ENCODE results near the gene MSL3B.

MSL3B gene

DNA sequence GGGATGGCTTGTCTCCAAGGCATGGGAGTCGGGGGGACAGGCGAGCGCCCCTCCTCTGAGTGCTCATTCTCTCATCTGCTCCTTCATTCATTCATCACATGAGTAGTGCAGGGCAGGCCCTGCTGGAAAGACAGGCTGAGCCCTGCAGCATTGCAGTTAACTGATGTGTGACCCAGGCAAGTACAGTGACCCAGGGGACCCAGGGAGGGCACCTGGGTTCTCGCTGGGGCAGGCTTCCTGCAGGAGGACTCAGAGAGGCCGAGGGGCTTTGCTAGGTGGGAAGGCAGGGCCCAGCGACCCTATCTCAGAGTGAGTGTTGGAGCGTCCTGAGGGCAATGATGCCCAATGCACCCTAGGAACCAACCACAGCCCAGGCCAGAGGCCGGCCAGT is 44.5 kb downstream of the MSL3B start:
- no peak overlapping the region for H3K4me3 Mint-ChIP-seq
- no peaks in the 10 kb centered on the region for H3K4me1 Mint-ChIP-seq

DNA sequence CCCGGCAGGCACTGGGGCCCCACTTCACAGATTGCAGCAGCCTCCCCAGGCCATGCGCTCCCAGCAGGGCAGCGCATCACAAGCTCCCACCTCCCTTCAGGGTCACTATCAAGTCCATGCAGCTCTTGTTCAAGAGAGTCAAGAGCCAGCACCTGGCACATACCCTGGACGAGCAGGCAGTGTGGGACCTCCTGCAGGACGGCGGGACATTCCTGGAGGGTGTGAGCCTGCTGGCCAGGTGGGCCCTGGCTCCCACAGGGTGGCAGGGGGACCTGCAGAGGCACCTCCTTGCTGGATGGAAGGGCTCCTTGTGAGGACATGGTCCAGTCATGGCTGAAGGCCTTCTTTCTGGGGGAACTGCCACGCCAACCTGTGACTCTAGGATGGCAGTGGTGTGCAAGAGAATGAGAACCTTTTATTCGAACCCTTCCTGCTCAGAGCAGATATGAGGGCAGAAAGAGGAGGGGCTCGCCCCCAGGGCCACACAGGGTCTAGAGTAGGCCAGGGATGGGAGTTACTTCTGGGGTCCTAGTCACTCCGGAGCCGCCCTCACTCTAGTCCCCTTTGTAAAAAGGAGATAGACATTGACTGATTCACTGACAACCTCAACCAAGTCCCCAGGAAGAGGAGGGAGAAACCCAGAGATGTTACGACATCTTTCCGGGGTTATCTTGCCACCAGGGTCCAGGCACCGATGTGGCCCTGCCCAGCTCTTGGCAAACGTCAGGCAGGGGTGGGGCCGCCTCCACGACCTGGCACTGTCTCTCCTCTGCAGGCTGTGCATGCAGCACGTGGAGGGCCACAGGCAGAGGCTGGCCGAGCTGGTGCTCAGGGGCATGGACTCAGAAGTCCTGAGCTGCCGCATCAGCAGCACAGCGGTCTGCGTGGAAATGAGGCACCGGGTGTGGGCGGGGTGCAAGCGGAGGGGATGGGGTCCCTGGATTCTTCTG is 45.1 kb downstream of the MSL3B start:
- H3K4me1 Mint-ChIP-seq: no peaks in the 10 kb centered on the region
- TF ChIP-seq, protein P1, sequence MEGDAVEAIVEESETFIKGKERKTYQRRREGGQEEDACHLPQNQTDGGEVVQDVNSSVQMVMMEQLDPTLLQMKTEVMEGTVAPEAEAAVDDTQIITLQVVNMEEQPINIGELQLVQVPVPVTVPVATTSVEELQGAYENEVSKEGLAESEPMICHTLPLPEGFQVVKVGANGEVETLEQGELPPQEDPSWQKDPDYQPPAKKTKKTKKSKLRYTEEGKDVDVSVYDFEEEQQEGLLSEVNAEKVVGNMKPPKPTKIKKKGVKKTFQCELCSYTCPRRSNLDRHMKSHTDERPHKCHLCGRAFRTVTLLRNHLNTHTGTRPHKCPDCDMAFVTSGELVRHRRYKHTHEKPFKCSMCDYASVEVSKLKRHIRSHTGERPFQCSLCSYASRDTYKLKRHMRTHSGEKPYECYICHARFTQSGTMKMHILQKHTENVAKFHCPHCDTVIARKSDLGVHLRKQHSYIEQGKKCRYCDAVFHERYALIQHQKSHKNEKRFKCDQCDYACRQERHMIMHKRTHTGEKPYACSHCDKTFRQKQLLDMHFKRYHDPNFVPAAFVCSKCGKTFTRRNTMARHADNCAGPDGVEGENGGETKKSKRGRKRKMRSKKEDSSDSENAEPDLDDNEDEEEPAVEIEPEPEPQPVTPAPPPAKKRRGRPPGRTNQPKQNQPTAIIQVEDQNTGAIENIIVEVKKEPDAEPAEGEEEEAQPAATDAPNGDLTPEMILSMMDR (IDR thresholded peaks at IDR 0.05; ENCODE audit: unreplicated experiment in 3 of 3): no peak
- H3K27ac Mint-ChIP-seq: no peak overlapping the region
- no peaks in the 10 kb centered on the region for H3K36me3 Mint-ChIP-seq (ENCODE audit: low read depth)
- H3K4me3 Mint-ChIP-seq: no peak overlapping the region
- H3K9me3 Mint-ChIP-seq: peaks cover 2% of the 10 kb centered on the region
- no peaks in the 10 kb centered on the region for H3K27me3 Mint-ChIP-seq (ENCODE audit: low read depth)

More for the DNA sequence above, 44.5 kb downstream of the MSL3B start:
- TF ChIP-seq, protein P1 (IDR thresholded peaks at IDR 0.05; ENCODE audit: unreplicated experiment in 3 of 3): no peak
- H3K27me3 Mint-ChIP-seq (ENCODE audit: low read depth): no peaks in the 10 kb centered on the region
- H3K9me3 Mint-ChIP-seq: peaks cover 2% of the 10 kb centered on the region
- H3K36me3 Mint-ChIP-seq (ENCODE audit: low read depth): no peaks in the 10 kb centered on the region
- H3K27ac Mint-ChIP-seq: no peak overlapping the region

DNA sequence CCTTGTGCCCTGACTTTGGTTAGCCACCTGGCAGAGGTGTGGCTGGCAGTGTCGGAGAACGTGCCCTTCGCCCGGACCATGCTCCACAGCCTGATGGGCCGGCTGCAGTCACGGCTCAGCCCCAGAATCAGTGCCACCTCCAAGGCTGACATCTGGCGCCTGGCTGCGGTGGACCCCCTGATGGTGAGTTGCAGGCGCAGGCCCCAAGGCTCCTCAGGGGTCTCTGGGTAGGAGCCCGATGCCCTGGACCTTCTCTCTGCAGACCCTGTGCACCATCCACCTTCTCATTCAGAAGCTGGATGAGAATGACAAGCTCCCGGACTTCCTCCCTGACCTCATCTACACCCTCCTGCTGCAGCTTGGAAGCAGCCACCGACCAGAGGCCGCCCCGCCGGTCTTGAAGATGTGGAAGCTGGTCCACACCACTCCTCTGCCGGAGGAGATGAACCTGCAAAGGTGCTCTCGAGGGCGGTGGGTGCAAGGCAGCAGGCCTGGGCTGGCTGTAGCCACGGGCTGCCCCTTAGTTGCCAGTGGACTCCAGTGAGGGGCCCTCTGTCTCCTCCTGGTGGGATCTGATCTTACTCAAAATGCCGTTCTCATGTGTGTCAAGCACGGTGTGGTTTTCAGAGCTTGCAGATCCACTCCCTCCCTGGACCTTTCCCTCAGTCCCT is 46.0 kb downstream of the MSL3B start:
- Mint-ChIP-seq H3K36me3 (ENCODE audit: low read depth) (no peaks in the 10 kb centered on the region), H3K27me3 (ENCODE audit: low read depth) (no peaks in the 10 kb centered on the region), H3K9me3 (peaks cover 2% of the 10 kb centered on the region), H3K4me3 (no peak overlapping the region), H3K4me1 (no peaks in the 10 kb centered on the region), H3K27ac (no peak overlapping the region)
- TF ChIP-seq, protein P1 (IDR thresholded peaks at IDR 0.05; ENCODE audit: unreplicated experiment in 3 of 3): no peak

DNA sequence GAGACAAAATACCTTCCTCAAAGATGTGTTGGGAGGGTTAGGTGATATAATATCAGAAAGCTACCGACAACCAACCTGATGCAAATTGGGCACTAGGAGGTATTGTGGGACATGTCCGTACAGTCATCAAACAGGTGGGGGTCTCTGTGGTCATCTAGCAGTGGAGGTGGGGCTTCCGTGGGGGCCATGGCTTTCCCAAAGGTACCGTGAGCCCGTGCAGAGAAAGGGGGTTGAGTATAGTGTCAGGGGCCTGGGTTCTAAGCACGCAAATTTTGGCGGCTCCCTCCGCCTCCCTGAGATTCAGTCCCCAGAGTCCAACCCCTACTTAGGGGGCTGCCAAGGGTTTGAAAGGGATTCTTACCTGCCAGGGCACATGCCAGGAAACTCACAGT is 46.5 kb downstream of the MSL3B start:
- Mint-ChIP-seq H3K27me3 (ENCODE audit: low read depth) (no peaks in the 10 kb centered on the region), H3K36me3 (ENCODE audit: low read depth) (no peaks in the 10 kb centered on the region), H3K9me3 (peaks cover 2% of the 10 kb centered on the region), H3K27ac (no peak overlapping the region), H3K4me3 (no peak overlapping the region), H3K4me1 (no peaks in the 10 kb centered on the region)
- TF ChIP-seq, protein P1 (IDR thresholded peaks at IDR 0.05; ENCODE audit: unreplicated experiment in 3 of 3): no peak

DNA sequence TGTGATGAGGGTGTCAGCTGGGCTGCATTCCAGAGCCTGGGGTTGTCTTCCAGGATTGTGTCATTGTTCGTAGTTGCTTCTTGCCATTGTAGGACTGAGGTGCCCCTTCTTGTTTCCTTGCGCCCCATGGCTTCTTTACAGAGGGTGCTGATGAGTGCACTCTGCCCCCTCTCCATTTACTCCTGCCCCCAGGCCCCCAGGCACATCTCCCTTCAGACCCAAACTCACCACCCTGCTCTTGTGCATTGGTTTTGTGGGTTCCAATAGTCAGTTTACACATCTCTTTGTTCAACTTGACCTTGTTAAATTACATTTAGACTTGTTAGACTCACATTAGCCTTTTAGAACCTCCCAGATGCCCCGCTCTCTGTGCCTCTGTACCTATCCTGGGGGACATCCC is 47.0 kb downstream of the MSL3B start:
- peaks cover 3% of the 10 kb centered on the region for H3K27me3 Mint-ChIP-seq (ENCODE audit: low read depth)
- H3K36me3 Mint-ChIP-seq (ENCODE audit: low read depth): no peaks in the 10 kb centered on the region
- H3K4me1 Mint-ChIP-seq: no peaks in the 10 kb centered on the region
- peaks cover 2% of the 10 kb centered on the region for H3K9me3 Mint-ChIP-seq
- TF ChIP-seq, protein P1 (IDR thresholded peaks at IDR 0.05; ENCODE audit: unreplicated experiment in 3 of 3): no peak
- no peak overlapping the region for H3K4me3 Mint-ChIP-seq
- H3K27ac Mint-ChIP-seq: no peak overlapping the region

All from nephron (organoid).